HEK293 (cell line): Measurements from ENCODE around the gene DUOX1.
A peak's percentile ranks its signal among the peaks of the same experiment; 100 is the strongest.

Source experiments
- GLIS2 ChIP-seq: fragments of 450-650 bp; formaldehyde crosslinking; IDR thresholded peaks from 2 replicates; pipeline ENCODE4 v1.5.1; 2016; ENCODE audit warnings: missing biosample characterization, missing genetic modification characterization
- HOXC10 ChIP-seq: sonication (generic); formaldehyde crosslinking; IDR thresholded peaks from 2 replicates; pipeline ENCODE4 v1.8.1; 2023; ENCODE audit warnings: mild to moderate bottlenecking, missing genetic modification reagents
- KLF16 ChIP-seq: fragments of 450-650 bp; formaldehyde crosslinking; IDR thresholded peaks from 2 replicates; pipeline ENCODE4 v1.5.1; 2017; ENCODE audit warnings: missing biosample characterization, missing genetic modification characterization
- KLF8 ChIP-seq: fragments of 450-650 bp; formaldehyde crosslinking; IDR thresholded peaks from 2 replicates; pipeline ENCODE4 v1.5.1; 2016; ENCODE audit warnings: missing biosample characterization, missing genetic modification characterization
- KLF9 ChIP-seq: fragments of 450-650 bp; formaldehyde crosslinking; IDR thresholded peaks from 2 replicates; pipeline ENCODE4 v1.5.1; 2016; ENCODE audit warnings: missing biosample characterization, missing genetic modification characterization, low read depth
- PBX3 ChIP-seq: sonication (generic); formaldehyde crosslinking; IDR thresholded peaks from 2 replicates; pipeline ENCODE4 v1.8.1; 2022; ENCODE audit warnings: mild to moderate bottlenecking, moderate library complexity, missing genetic modification reagents
- SCRT1 ChIP-seq: fragments of 450-650 bp; formaldehyde crosslinking; IDR thresholded peaks from 2 replicates; pipeline ENCODE4 v1.5.1; 2016; ENCODE audit warnings: missing biosample characterization, missing genetic modification characterization, borderline replicate concordance
- SP2 ChIP-seq: fragments of 450-650 bp; formaldehyde crosslinking; IDR thresholded peaks from 2 replicates; pipeline ENCODE4 v1.5.1; 2016; ENCODE audit warnings: missing biosample characterization, missing genetic modification characterization
- TCF7L2 ChIP-seq: IDR thresholded peaks from 2 replicates; pipeline ENCODE4 v1.6.1; 2011; ENCODE audit warnings: low read depth, mild to moderate bottlenecking, inconsistent platforms, low read length, moderate library complexity, borderline replicate concordance
- YY2 ChIP-seq: fragments of 450-650 bp; formaldehyde crosslinking; IDR thresholded peaks from 2 replicates; pipeline ENCODE4 v1.5.1; 2016; ENCODE audit warnings: missing biosample characterization, missing genetic modification characterization
- ZEB2 ChIP-seq: fragments of 450-650 bp; formaldehyde crosslinking; IDR thresholded peaks from 2 replicates; pipeline ENCODE4 v1.5.1; 2016; ENCODE audit warnings: missing biosample characterization, missing genetic modification characterization
- ZFHX2 ChIP-seq: fragments of 450-650 bp; formaldehyde crosslinking; conservative IDR thresholded peaks from 2 replicates; pipeline ENCODE4 v1.5.1; 2016; ENCODE audit warnings: missing biosample characterization, missing genetic modification characterization
- ZNF114 ChIP-seq: fragments of 450-650 bp; formaldehyde crosslinking; IDR thresholded peaks from 2 replicates; pipeline ENCODE4 v1.5.0; 2017; ENCODE audit warnings: missing biosample characterization, missing genetic modification characterization
- ZNF121 ChIP-seq: fragments of 450-650 bp; formaldehyde crosslinking; IDR thresholded peaks from 2 replicates; pipeline ENCODE4 v1.5.1; 2016; ENCODE audit warnings: missing biosample characterization, missing genetic modification characterization
- ZNF140 ChIP-seq: fragments of 450-650 bp; formaldehyde crosslinking; IDR thresholded peaks from 2 replicates; pipeline ENCODE4 v1.5.1; 2016; ENCODE audit warnings: missing biosample characterization, missing genetic modification characterization
- ZNF2 ChIP-seq: fragments of 450-650 bp; formaldehyde crosslinking; IDR thresholded peaks from 2 replicates; pipeline ENCODE4 v1.5.1; 2016; ENCODE audit warnings: missing biosample characterization, missing genetic modification characterization
- ZNF24 ChIP-seq: fragments of 450-650 bp; formaldehyde crosslinking; IDR thresholded peaks from 2 replicates; pipeline ENCODE4 v1.5.1; 2016; ENCODE audit warnings: missing biosample characterization, missing genetic modification characterization
- ZNF366 ChIP-seq: fragments of 450-650 bp; formaldehyde crosslinking; conservative IDR thresholded peaks from 2 replicates; pipeline ENCODE4 v1.5.1; 2016; ENCODE audit warnings: missing biosample characterization, missing genetic modification characterization
- ZNF391 ChIP-seq: fragments of 450-650 bp; formaldehyde crosslinking; IDR thresholded peaks from 2 replicates; pipeline ENCODE4 v1.5.1; 2016; ENCODE audit warnings: low read depth, missing biosample characterization, missing genetic modification characterization, borderline replicate concordance
- ZNF394 ChIP-seq: fragments of 450-650 bp; formaldehyde crosslinking; IDR thresholded peaks from 2 replicates; pipeline ENCODE4 v1.5.1; 2016; ENCODE audit warnings: missing biosample characterization, missing genetic modification characterization, mild to moderate bottlenecking, moderate library complexity, borderline replicate concordance
- ZNF501 ChIP-seq: fragments of 450-650 bp; formaldehyde crosslinking; IDR thresholded peaks from 2 replicates; pipeline ENCODE4 v1.5.1; 2016; ENCODE audit warnings: missing biosample characterization, missing genetic modification characterization
- ZNF510 ChIP-seq: fragments of 450-650 bp; formaldehyde crosslinking; IDR thresholded peaks from 2 replicates; pipeline ENCODE4 v1.5.1; 2018; ENCODE audit warnings: mild to moderate bottlenecking, missing genetic modification characterization, missing biosample characterization; ENCODE audit not compliant: insufficient replicate concordance
- ZNF548 ChIP-seq: fragments of 450-650 bp; formaldehyde crosslinking; IDR thresholded peaks from 2 replicates; pipeline ENCODE4 v1.5.1; 2016; ENCODE audit warnings: missing biosample characterization, missing genetic modification characterization
- ZNF610 ChIP-seq: fragments of 450-650 bp; formaldehyde crosslinking; IDR thresholded peaks from 2 replicates; pipeline ENCODE4 v1.5.1; 2016; ENCODE audit warnings: missing biosample characterization, missing genetic modification characterization, borderline replicate concordance
- ZNF621 ChIP-seq: fragments of 450-650 bp; formaldehyde crosslinking; IDR thresholded peaks from 2 replicates; pipeline ENCODE4 v1.5.1; 2017; ENCODE audit warnings: missing biosample characterization, missing genetic modification characterization
- ZNF670 ChIP-seq: fragments of 450-650 bp; formaldehyde crosslinking; IDR thresholded peaks from 2 replicates; pipeline ENCODE4 v1.5.1; 2016; ENCODE audit warnings: missing biosample characterization, missing genetic modification characterization, low read depth
- ZNF747 ChIP-seq: fragments of 450-650 bp; formaldehyde crosslinking; IDR thresholded peaks from 2 replicates; pipeline ENCODE4 v1.5.1; 2016; ENCODE audit warnings: missing biosample characterization, missing genetic modification characterization
- ZNF785 ChIP-seq: fragments of 450-650 bp; formaldehyde crosslinking; IDR thresholded peaks from 2 replicates; pipeline ENCODE4 v1.5.1; 2016; ENCODE audit warnings: missing biosample characterization, missing genetic modification characterization
- ZNF843 ChIP-seq: fragments of 450-650 bp; formaldehyde crosslinking; IDR thresholded peaks from 2 replicates; pipeline ENCODE4 v1.5.1; 2016; ENCODE audit warnings: missing biosample characterization, missing genetic modification characterization
- ZXDB ChIP-seq: fragments of 450-650 bp; formaldehyde crosslinking; IDR thresholded peaks from 2 replicates; pipeline ENCODE4 v1.5.1; 2016; ENCODE audit warnings: missing biosample characterization, missing genetic modification characterization
- TF ChIP-seq, protein P1 (sequence below): fragments of 450-650 bp; formaldehyde crosslinking; IDR thresholded peaks from 2 replicates; pipeline ENCODE4 v1.5.1; 2016; ENCODE audit warnings: missing biosample characterization, missing genetic modification characterization
- TF ChIP-seq, protein P2 (sequence below): fragments of 450-650 bp; formaldehyde crosslinking; IDR thresholded peaks from 2 replicates; pipeline ENCODE4 v1.5.1; 2016; ENCODE audit warnings: missing biosample characterization, missing genetic modification characterization
- TF ChIP-seq, protein P3 (sequence below): fragments of 450-650 bp; formaldehyde crosslinking; IDR thresholded peaks from 2 replicates; pipeline ENCODE4 v1.5.1; 2016; ENCODE audit warnings: missing biosample characterization, missing genetic modification characterization

Gene DUOX1

GRCh38 chr15:45198337-45199135 is 68.7 kb downstream of the DUOX1 start (continued):
- 0 out of 2 replicates have a peak, but pooled peaks have one; percentile 12 for TF ChIP-seq ZNF24 (tag by site-specific recombination)
- peak; percentile 32; the same call in 1 of the 2 replicates for TF ChIP-seq KLF16 (tag by site-specific recombination)
- peak; percentile 85 for TF ChIP-seq ZEB2 (tag by site-specific recombination)
- no peak for TF ChIP-seq ZNF121
- TF ChIP-seq ZNF670 (tag by site-specific recombination): no peak
- no peak for TF ChIP-seq ZNF140 (tag by site-specific recombination)
- peak; percentile 96; the same call in 1 of the 2 replicates for TF ChIP-seq ZNF610 (tag by site-specific recombination)
- 0 out of 2 replicates have a peak, but pooled peaks have one; percentile 6 for TF ChIP-seq ZNF785
- TF ChIP-seq ZNF747: no peak
- peak; percentile 36; the same call in 1 of the 2 replicates for TF ChIP-seq KLF8 (tag by site-specific recombination)
- no peak for TF ChIP-seq SCRT1
- TF ChIP-seq GLIS2 (tag by site-specific recombination): peak; percentile 85
- peak; percentile 32; the same call in 1 of the 2 replicates for TF ChIP-seq ZNF366 (tag by site-specific recombination)
- no peak for TF ChIP-seq ZNF548 (tag by site-specific recombination)
- TF ChIP-seq SP2 (tag by site-specific recombination): peak; percentile 39
- no peak for TF ChIP-seq HOXC10
- TF ChIP-seq YY2 (tag by site-specific recombination): no peak
- peak; percentile 65 for TF ChIP-seq ZNF394 (tag by site-specific recombination)
- TF ChIP-seq ZNF114 (tag by site-specific recombination): no peak
- TF ChIP-seq, protein P1, sequence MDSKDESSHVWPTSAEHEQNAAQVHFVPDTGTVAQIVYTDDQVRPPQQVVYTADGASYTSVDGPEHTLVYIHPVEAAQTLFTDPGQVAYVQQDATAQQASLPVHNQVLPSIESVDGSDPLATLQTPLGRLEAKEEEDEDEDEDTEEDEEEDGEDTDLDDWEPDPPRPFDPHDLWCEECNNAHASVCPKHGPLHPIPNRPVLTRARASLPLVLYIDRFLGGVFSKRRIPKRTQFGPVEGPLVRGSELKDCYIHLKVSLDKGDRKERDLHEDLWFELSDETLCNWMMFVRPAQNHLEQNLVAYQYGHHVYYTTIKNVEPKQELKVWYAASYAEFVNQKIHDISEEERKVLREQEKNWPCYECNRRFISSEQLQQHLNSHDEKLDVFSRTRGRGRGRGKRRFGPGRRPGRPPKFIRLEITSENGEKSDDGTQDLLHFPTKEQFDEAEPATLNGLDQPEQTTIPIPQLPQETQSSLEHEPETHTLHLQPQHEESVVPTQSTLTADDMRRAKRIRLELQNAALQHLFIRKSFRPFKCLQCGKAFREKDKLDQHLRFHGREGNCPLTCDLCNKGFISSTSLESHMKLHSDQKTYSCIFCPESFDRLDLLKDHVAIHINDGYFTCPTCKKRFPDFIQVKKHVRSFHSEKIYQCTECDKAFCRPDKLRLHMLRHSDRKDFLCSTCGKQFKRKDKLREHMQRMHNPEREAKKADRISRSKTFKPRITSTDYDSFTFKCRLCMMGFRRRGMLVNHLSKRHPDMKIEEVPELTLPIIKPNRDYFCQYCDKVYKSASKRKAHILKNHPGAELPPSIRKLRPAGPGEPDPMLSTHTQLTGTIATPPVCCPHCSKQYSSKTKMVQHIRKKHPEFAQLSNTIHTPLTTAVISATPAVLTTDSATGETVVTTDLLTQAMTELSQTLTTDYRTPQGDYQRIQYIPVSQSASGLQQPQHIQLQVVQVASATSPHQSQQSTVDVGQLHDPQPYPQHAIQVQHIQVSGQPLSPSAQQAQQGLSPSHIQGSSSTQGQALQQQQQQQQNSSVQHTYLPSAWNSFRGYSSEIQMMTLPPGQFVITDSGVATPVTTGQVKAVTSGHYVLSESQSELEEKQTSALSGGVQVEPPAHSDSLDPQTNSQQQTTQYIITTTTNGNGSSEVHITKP (tag by site-specific recombination): peak; percentile 83; the same call in 1 of the 2 replicates
- no peak for TF ChIP-seq ZNF843 (tag by site-specific recombination)
- TF ChIP-seq PBX3 (CRISPR knock-in tag): no peak
- TF ChIP-seq ZNF391 (tag by site-specific recombination): peak; percentile 69; the same call in 1 of the 2 replicates
- peak; percentile 21; the same call in 1 of the 2 replicates for TF ChIP-seq KLF9
- no peak for TF ChIP-seq ZNF510
- TF ChIP-seq ZNF501 (tag by site-specific recombination): peak; percentile 56
- no peak for TF ChIP-seq ZNF621 (tag by site-specific recombination)
- no peak for TF ChIP-seq ZFHX2 (tag by site-specific recombination)
- TF ChIP-seq ZXDB (tag by site-specific recombination): peak; percentile 53; the same call in 1 of the 2 replicates
- peak; percentile 70; the same call in 1 of the 2 replicates for TF ChIP-seq ZNF2 (tag by site-specific recombination)
- TF ChIP-seq, protein P2, sequence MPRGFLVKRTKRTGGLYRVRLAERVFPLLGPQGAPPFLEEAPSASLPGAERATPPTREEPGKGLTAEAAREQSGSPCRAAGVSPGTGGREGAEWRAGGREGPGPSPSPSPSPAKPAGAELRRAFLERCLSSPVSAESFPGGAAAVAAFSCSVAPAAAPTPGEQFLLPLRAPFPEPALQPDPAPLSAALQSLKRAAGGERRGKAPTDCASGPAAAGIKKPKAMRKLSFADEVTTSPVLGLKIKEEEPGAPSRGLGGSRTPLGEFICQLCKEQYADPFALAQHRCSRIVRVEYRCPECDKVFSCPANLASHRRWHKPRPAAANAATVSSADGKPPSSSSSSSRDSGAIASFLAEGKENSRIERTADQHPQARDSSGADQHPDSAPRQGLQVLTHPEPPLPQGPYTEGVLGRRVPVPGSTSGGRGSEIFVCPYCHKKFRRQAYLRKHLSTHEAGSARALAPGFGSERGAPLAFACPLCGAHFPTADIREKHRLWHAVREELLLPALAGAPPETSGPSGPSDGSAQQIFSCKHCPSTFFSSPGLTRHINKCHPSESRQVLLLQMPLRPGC (tag by site-specific recombination): peak; percentile 47; the same call in 1 of the 2 replicates
- TF ChIP-seq, protein P3, sequence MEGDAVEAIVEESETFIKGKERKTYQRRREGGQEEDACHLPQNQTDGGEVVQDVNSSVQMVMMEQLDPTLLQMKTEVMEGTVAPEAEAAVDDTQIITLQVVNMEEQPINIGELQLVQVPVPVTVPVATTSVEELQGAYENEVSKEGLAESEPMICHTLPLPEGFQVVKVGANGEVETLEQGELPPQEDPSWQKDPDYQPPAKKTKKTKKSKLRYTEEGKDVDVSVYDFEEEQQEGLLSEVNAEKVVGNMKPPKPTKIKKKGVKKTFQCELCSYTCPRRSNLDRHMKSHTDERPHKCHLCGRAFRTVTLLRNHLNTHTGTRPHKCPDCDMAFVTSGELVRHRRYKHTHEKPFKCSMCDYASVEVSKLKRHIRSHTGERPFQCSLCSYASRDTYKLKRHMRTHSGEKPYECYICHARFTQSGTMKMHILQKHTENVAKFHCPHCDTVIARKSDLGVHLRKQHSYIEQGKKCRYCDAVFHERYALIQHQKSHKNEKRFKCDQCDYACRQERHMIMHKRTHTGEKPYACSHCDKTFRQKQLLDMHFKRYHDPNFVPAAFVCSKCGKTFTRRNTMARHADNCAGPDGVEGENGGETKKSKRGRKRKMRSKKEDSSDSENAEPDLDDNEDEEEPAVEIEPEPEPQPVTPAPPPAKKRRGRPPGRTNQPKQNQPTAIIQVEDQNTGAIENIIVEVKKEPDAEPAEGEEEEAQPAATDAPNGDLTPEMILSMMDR: peak; percentile 92
- TF ChIP-seq TCF7L2: no peak
